GM19397 (cell line): ENCODE data around the gene CLCA1.

Experiments
- ATAC-seq: cut with Tn5 transposase; IDR thresholded peaks from one replicate; pipeline ENCODE4 v1.9.1; 2021; ENCODE audit warnings: mild to moderate bottlenecking, moderate library complexity; ENCODE audit not compliant: unreplicated experiment

The CLCA1 gene

DNA sequence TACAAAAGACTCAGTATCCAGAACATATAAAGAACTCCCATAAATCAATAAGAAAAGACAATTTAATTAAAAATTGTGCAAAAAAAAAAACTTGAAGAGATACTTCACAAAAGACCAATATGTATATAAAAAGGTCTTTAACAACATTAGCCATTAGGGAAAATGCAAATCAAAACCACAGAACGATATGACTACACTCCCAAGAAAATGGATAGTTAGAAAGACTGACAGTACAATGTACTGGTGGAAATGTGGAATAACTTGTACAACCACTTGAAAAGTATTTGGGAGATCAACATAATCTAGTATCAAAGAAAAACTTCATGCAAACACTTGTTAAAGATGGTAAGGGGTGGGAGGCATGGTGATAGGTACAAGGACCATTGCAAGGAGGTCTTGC, 3.9 kb upstream of the CLCA1 start:
- no peak for ATAC-seq

DNA sequence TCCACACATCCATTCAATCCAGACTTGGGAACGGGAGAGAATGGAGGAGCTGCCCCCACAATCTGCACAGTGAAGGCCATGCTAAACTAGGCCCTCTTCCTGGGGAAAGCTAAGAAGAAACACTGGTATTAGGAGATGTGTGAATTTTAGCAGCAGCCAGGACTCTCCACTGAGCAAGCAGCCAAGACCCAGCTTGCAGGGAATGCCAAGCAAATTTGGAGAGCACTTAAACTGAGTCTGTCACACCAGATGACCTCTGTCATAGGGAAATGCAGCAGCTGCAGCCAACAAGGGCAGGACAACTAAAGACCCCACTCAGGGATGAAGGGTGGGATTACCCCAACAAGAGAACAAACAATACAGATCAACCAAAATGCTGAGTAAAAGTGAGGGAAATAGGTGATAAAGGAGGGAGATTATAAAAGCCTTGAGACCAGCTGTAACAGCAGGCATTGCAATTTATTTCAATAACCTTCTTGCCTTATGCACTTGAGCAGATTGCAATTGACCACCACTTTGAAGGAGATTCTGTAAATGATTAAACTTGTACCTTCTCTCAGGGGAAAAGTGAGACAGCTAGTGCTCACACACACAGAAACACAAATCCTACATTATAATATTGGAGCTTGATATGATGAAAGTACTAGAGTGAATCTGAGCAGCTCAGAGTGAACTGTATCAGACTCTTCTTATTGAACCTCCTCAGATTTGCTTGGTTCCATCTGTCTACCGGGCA, 2.5 kb upstream of the CLCA1 start:
- ATAC-seq, result no peak

DNA sequence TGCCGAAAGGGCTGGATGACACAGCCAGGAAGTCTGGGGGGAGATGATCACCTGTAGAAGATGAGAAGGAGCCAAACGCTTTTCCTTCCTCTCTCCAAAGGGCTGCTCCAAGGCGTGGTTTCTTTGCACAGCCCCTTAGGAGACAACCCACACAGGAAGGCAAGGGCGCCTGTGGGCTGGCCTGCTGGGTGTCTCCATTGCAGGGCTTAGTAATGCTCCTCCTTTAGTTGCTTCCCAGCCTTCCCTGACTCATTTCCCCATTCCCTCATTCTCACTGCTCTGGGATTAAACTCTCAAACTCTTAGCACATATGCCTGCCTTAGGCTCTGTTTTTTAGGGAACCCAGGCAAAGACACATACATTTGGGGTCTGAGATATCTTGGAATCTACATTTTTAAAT, 1.7 kb upstream of the CLCA1 start:
- ATAC-seq, result no peak

DNA sequence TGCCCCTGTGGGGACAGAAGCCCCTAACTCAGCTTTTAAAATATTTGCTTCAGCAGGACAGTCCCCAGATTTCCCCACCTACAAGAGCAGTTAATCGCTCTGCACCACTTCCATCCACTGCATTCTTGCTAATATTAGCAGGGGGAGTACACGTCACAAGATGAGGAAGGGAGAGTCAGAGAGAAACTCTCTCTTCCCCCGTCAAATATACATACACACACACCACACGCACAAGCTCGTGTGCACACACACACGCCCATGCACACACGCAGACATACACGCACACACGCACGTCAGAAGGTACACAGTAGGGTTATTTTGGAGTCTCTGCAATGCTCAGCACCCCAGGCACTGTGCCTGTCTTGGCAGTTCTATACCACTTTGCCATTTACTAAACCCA, 2.1 kb downstream of the CLCA1 start:
- ATAC-seq, result no peak

DNA sequence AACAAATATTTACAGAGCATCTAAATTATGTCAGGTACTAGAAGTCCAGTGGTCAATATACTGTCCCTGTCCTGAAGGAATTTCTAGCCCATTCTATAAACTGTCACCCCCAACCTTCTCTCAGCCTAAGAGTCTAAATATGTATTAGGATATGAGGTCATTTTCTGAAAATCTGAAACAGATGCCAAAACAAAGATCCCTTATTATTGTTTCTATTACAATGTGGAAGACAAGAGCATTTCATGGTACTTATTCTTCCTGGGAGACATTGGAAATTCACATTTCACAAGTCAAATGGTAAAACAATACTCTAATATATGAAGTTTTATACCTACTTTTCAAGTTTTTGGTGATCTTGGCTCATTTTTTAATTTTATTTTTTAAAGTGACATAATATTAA, 2.6 kb downstream of the CLCA1 start:
- ATAC-seq, result no peak

DNA sequence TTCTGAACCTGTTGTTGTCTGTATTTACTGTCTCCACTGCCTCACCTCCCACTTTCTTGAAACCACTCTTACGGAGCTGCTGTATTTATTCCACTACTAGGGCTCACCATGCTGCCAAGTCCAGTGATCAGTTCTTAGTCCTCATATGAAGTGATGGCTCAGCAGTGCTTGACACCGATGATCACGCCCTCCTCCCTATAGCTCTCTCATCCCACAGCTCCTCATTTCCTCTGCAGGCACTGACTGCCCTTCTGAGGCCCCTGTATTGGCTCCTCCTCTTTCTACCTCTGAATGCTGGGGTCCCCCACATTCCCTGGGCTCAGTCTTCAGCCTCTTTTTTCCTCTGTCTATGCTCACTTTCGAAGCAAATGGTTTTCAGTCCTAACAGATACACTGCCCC, 3.4 kb downstream of the CLCA1 start:
- no peak for ATAC-seq

DNA sequence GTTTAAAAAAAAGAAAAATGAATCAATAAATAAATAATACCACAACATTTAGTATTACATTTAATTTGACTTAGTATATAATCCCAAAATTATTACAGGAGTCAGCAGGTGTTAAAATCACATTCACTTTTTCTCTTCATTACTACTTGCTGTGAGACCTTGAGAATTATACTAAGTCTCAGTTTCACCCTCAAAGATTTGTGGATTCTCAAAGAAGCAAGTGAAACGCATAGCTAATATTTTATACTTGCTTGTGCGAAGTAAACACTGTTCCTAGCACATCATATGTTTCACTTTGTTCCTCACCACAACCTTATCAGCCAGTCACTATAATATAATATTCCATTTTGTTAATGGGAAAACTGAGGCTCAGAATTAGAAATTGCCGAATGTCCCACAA, 4.0 kb downstream of the CLCA1 start:
- ATAC-seq, result no peak

DNA sequence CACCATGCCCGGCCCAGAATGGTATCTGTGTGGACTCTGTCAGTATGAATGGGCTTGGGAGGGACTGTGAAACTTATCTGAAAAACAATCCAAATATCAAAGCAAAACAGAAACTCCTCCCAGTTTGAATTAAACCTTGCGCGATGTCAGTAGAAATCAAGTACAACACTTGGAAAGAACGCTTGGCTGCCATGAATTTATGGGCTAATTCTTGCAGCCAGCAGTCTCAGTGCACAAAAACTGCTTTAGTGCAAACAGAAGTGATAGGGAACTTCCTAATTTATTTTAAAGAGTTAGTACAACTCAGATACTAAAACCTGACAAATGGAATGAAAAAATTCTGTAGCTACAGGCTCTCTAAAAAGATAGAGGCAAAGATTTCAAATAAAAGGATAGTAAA, 8.5 kb downstream of the CLCA1 start:
- no peak for ATAC-seq

DNA sequence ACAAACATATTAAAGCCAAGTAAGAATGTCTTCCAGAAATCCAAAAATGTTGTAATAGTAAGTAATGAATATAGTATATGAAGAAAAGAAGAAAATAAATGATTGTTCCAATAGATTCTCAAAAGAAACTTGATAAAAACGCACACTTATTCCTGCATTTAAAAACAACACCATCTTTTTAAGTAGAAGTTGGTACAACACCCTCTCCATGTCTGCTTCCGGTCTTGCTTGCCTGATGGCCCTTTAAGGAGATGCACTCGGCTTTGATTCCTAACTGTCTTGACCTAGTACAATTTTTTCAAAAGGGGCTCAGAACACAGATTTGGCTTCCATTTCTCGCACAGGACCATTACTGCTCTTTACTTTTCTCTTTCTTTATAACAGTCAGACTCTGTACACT, 9.0 kb downstream of the CLCA1 start:
- no peak for ATAC-seq

DNA sequence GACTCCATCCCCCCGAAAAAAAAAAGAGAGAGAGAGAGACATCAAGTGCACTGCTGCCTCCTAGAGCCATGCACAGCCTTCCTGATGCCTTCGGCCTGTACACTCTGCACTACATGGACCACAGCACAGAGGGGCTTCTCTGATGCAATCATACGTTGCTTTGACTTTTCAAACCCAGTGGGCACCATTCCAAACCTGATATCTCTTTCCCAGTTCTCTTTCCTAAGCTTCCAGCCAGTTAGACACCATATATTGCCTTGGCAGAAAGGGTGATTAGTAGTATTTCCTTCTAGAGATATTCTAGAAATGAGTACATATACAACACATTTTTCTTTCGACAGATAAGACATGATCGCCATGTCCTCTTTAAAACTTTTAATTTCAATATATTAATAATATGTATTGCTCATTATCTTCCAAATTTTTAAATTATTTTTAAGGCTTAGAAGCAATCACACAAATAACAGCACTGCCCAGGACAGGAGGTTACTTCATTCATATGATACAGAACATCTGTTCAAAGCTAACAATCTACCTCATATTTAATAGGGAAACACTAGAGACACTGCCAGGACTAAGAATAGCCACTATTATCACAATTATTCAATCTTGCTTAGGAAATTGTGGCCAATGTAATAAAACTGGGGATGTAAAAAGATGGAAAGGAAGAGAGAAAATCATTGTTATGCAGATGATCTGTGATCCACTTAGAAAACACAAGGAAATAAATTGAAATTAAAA, 9.9 kb downstream of the CLCA1 start:
- ATAC-seq, result no peak

DNA sequence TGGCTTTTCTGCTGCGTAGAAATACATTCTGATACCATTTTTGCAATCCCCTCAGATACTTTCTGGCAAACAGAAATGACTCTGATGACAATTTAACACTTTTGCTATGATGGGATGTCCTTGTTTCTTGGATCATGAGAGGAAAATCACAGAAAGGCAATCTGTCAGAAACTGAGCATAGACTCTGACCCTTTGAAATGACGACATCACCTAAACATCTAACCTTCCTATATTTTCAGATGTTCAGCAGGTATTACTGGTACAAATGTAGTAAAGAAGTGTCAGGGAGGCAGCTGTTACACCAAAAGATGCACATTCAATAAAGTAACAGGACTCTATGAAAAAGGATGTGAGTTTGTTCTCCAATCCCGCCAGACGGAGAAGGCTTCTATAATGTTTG, 13.2 kb downstream of the CLCA1 start:
- no peak for ATAC-seq

DNA sequence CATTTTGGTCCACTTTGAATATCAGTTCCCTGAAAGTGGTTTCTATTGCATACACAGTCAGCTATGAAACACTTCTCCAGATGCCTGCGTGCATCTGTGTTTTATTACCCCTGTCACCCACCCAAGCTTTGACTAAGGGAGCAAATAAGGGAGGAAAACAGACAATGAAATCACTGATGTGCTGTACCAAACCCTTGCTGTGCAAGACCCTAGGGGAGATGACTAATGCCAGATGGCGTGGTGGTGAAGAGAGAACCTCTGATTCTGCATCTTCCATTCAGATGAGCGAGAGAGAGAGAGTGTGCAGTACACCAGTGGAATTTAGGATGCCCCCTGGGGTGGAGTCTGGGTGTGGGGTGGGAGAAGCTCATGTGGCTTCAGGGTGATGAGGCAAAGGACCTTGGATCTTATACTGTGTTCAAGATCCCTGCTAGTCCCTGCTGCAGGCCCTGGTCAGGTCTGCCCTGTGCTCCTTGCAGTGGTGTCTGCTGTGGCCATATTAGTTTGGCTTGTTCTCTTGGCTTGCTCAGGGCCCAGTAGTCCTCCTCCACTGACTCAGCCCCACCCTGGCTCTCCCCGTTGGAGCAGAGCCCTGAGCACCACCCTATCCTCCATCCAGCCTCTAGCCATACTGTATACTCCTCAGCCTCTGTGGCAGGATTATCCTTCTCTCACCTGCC, 18.5 kb downstream of the CLCA1 start:
- no peak for ATAC-seq

DNA sequence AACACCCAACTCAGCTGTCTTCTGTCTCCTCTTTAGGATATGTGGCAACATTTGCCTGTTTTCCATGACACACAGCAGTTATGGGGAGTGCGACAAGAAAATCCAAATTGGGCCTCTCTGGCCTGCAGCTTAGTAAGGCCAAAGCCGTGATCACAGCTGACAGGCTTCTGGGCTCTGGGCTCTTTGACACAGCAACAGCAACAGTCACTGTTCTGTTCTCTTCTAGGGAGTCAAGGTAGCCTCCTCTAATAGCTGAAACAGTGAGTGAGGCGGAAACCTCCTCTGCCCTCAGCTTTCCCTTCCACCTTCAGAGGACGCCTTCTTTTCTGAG, 19.0 kb downstream of the CLCA1 start:
- ATAC-seq, result no peak

DNA sequence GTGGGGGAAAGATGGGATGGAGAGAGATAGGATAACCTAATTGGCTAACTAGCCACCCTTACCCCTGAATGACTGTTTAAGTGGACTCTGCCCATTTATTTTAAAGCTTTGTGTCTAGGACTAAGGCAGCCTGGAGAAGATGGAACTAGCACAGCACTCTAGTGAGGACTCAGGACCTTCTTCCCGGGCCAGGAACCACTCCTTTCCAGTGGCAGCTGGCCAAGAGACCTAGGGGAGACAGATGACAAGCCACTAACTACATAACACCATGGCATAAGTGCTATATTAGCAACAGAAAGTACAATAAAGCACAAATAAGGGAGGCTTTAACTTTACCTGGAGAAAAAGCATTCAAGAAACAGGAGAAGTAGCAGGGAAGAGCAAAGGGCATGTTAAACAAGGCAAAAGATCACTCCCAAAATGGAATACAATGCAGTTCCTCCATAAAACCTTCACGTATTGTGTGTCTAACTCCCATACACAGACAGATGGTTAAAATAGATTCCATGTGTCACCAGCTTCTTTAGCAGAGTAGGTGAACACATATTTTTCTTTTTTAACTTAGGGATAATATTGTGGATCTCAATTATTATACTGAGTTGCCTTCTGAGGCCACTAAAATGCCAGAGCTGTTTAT, 20.6 kb downstream of the CLCA1 start:
- no peak for ATAC-seq

DNA sequence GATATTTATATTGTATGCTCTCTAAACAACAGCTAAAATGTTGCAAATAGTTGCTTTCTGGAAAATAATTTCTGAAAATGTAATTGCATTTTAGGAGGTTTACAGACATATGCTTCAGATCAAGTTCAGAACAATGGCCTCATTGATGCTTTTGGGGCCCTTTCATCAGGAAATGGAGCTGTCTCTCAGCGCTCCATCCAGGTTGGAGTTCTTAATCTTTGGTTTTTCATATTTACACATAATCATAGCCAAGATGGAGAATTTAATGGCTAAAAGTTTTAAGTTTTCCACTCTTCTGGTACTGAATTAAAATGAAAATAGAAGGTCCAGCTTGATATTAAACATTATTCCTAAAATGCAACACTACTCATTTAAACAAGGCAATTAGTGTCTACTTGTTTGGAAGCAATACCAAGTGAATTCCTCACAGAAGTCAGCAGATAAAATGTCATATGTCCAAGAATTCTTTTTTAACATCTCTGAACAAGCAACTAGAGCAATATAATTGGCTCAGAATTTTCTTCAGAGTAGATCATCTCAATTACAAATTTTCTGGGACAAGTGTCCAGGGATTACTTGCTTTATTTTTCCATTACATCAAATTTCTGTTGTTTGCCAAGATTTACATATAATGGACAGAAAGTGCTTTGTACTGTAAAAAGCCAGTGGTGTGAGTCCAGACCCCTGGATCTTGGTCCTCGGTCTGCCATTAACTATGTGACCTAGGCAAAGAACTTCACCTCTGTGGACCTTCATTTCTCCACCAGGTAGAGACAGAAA, 22.6 kb downstream of the CLCA1 start:
- ATAC-seq, result no peak

DNA sequence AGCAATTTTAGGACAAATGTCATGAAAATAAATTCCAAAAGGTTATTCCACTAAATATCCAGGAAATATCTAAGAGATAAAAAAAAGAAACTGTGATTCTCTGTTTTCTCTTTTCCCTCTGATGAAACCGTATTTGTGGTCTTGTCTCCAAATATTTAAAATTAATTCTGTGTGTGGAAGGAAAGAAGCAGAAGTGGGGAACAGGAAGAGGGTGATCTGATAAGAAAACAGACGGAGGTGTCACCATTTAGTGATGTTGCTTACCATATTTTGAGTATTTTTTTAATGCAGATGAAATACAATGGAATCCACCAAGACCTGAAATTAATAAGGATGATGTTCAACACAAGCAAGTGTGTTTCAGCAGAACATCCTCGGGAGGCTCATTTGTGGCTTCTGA, 29.6 kb downstream of the CLCA1 start:
- ATAC-seq, result no peak

DNA sequence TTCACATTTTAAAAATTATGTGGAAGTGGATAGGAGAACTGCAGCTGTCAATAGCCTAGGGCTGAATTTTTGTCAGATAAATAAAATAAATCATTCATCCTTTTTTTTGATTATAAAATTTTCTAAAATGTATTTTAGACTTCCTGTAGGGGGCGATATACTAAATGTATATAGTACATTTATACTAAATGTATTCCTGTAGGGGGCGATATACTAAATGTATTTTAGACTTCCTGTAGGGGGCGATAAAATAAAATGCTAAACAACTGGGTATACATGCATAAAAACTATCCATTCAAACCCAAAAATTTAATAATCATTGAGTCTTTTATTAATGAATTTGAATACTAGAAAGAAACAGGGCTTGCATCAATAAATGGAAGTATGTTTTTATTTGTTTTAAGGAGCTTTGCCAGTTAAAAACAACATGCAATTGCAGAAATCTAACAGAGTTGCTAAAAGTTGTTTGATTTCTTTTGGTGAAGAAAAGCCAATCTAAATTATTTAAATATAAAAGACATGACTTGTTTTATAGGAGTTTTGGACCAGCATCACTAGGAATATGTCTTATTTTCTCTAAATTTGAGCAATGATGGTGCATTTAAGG, 31.4 kb downstream of the CLCA1 start:
- ATAC-seq, result no peak

DNA sequence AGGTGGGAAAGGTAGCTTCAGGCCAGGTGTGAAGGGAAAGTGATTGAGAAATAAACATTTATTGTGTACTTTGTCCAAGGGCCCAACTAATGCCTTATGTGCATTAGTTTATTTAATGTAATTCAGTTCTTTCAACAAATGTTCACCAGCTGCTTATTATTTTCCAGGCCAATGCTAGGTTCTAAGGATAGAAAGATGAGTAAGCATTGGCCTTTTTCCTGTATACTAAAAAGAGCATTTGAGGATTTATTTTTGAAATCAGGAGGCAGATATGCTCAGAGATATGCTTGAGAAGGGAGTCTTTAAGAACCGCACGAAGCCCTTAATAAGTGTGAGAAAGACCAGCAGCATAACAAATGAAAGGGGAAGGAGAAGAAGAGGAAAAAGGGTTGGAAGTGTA, 32.0 kb downstream of the CLCA1 start:
- ATAC-seq, result no peak

DNA sequence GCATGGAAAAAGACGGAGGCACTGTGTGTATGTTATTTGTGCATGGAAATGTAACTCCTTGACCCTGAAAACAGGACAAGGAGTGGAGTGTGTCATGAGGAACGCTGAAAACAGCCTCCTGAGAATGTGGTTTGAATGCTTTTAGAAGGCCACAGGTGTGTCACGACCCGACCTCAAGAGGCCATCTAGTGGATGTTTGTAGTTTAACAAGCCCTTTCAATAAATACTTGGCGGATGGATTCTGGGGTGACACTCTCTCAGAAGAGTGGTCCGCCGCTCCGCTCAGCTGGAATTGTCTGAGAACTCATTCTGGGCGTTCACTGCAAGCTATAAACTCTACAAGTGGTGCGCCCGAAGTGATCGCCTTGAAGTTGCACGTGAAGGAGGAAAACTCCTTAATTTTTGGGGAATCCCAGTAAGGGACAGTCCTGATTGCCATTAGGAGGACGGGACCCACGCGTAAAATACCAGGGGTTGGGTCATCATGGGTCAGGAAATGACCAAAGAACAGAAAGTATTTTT, 33.5 kb downstream of the CLCA1 start:
- ATAC-seq, result peak; percentile 62

DNA sequence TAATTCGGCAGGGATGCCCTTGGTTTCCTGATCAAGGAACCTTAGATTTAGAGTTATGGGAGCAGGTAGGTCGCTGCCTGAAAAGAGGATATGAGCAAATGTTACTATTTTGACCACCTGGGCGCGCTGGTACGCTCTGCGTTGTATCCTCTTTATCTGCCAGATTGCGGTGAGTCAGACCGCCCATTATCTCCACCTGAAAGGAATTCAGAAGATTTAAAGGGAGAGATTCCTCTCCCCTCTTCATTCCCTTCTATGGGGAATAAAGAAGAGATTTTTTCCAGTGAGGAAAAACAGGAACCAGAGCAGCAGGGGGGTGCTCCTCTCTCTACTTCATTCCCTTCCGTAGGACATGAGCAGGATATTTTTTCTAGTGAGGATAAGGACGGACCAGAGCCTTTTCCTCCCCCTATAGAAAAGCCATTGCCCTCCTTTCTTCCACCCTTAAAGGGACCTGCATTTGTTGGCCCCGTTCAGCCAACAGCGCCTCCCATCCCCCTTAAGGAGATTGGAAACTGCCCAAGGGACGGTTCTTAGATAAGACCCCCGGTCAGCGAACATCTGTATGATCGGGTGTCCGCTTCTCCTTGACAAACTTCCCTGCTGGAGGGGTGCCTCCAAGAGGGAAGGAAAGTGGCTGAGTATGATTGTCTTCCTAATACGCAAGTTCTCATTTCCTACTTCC, 34.1 kb downstream of the CLCA1 start:
- no peak for ATAC-seq
